B cell (primary cell): ENCODE results near the gene PLCE1.

Experiments
- EZH2 ChIP-seq: IDR thresholded peaks from 2 replicates; pipeline ENCODE4 v1.6.1; 2012; ENCODE audit warnings: borderline replicate concordance, low read depth, mild to moderate bottlenecking, moderate library complexity, low read length; ENCODE audit not compliant: insufficient read depth, poor library complexity, severe bottlenecking
- TF ChIP-seq, protein P1 (sequence below): fragments of 200-600 bp; IDR thresholded peaks from one replicate; pipeline ENCODE4 v1.8.0; 2022; ENCODE audit warnings: antibody characterized with exemption, mild to moderate bottlenecking

DNA sequence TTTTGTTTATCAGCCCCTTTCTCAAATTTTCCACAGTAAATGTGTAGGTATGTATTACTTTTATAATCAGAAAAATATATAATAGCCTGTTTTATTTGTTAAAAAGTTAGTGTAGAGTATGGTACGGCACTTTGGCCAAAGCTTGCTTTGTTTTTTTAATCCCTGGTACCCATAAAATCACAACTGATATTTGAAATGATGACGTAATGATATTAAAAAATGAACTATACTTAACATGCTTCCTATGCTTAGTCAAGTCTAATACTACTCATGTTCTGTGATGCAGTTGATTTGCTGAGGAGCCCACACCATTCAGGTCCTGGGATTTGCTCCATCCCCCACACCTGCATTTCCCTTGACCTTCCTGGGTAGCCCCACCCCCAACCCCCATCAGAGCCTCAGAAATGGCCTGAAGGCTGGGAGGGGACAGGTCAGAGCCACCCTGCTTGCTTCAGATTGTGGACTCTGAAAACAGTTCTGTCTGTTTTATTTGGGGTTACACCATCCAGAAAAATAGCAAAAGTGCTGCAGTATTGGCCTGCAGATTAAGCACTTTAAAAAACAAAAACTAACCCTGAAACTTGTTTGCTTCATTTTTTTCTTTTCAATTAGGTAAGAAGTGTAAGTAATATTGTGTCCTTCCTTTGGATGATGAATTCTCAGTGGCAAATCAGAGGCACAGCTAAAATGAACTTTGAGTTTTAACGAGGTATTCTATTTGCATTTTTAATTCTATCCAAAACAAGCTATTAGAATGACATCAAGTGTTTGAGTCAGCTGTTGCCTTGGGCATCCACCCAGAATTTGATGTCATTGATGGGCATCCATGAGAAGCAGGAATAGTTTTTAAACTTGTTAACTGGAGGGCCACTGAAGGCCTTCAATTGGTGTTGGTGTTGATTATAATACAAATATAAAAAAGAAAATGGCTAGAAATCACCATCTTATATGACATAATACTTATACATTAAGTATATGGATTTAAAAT lies 23.3 kb downstream of the PLCE1 start:
- TF ChIP-seq, protein P1, sequence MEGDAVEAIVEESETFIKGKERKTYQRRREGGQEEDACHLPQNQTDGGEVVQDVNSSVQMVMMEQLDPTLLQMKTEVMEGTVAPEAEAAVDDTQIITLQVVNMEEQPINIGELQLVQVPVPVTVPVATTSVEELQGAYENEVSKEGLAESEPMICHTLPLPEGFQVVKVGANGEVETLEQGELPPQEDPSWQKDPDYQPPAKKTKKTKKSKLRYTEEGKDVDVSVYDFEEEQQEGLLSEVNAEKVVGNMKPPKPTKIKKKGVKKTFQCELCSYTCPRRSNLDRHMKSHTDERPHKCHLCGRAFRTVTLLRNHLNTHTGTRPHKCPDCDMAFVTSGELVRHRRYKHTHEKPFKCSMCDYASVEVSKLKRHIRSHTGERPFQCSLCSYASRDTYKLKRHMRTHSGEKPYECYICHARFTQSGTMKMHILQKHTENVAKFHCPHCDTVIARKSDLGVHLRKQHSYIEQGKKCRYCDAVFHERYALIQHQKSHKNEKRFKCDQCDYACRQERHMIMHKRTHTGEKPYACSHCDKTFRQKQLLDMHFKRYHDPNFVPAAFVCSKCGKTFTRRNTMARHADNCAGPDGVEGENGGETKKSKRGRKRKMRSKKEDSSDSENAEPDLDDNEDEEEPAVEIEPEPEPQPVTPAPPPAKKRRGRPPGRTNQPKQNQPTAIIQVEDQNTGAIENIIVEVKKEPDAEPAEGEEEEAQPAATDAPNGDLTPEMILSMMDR, result no peak
- TF ChIP-seq EZH2, result no peak
